HG02938 (cell line): ENCODE data around the gene PLA2G2C.
"Not testable (repeated sequence)": the region's sequence is repeated elsewhere in the genome, so short reads cannot be mapped to it uniquely, and the experiment has no call there.

ENCODE experiments used
- ATAC-seq: cut with Tn5 transposase; IDR thresholded peaks from one replicate; pipeline ENCODE4 v1.9.1; 2021; ENCODE audit warnings: mild to moderate bottlenecking, moderate library complexity; ENCODE audit not compliant: unreplicated experiment

Gene PLA2G2C

DNA sequence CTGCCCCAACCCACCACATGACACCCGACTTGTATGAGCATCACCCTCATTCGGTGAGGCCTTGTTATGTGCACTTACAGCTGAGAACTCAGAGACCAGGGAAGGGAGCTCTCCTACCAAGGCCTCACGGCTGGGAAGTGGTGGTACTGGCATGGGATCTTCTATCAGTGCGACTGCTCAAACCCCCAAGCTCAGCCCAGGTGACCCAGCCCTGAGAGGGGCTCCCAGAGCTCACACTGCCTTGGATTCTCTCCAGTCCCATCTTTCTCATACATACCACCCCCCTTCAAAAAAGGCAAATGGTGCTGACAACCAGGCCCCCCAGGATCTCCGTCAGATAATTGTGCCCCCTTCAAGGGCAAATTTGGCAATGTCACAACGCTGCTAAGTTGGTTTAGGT is 48.0 kb downstream of the PLA2G2C start:
- ATAC-seq: no peak

- ATAC-seq: no peak
These were observed 48.7 kb downstream of the PLA2G2C start for GRCh38 chr1:20137604-20138003.

DNA sequence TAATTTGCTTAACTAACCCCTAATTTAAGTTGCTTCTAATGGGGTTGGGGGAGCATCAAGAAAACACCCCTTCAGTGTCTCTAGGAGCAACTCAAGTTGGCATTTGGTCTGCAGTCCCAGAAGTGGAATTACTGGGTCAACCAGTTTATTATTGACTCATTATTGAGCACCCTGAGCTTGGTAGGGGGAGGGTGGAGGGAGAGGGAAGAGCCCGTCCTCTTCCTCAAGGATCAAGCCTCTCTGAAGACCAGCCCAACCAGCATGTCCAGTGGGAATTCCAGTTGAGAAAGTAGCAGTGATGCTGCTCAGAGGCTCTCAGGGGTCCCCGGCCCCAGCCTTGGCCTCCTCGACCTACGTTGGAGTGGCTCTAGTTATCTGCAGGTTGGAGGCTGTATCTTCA is 49.3 kb downstream of the PLA2G2C start:
- no peak for ATAC-seq

GRCh38 chr1:20136249-20136648 is 50.1 kb downstream of the PLA2G2C start:
- no peak for ATAC-seq

DNA sequence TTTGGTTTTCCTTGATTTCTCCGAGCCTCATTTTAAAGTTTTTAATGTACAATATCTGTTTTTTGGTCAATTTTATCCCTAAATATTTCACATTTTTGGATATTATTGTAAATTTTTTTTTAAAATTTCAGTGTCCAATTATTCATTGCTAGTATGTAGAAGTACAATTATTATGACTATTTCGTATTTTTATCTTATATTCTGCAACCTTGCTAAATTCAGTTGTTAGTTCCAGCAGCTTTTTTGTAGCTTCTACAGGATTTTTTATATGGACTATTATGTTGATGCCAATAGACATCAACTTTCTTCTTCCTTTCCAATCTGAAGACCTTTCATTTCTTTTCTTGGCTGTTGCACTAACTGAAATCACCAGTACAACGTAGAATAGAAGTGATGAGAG is 51.3 kb downstream of the PLA2G2C start:
- no peak for ATAC-seq

- not testable (repeated sequence) for ATAC-seq
These were observed 55.8 kb downstream of the PLA2G2C start for GRCh38 chr1:20130518-20130917.

- ATAC-seq: no peak
These were observed 59.4 kb downstream of the PLA2G2C start for GRCh38 chr1:20126806-20127440.

DNA sequence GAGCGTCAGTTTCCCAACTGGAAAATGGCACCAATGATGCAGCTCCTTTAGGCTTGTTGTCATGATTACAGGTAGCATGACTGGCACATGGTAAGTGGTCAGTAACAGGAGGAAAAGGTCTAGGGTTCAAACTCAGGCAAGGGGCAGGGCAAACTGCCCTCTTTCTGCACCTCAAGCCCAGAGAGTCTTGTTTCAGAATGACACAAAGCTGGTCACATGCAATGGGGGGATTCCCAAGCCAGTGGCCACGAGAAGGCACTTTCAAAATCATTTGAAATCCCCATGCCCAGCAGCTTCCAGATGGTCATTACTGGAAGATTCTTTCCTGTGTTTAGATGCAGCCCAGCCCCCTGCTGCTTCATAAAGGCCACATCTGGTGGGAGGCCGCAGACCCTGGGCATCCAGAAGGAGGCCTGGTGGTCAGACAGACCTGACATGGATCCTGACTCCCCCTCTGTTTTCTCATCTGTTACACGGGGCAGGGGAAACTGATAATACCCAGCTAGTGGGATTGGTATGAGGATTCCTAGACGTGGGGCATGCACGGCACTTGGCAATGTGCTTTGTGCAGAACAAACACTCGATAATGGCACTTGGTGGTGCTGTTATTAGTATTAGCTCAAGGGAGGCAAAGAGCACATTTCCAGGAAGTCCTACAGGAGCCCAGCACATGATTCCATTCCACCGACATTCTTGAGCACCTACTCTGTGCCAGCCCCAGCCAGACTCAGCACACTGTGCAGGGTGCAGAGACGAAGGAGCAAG is 60.1 kb downstream of the PLA2G2C start:
- no peak for ATAC-seq

DNA sequence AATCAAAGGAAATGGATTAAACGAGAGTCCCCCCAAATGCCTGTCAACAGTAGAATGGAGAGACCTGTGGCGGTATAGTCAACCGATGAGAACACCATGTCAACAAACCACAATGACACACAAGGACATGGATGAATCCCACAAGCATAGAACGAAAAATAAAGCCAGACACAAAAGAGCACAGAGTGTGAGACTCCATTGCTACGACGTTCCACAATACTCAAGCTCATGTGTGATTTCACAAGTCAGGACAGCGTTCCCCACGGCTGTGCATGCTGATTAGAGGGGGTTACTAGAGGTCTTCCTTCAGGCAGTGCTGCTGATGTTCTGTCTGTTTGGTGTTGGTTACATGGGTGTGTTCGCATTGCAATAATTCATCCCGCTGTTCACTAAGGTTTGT is 61.2 kb downstream of the PLA2G2C start:
- no peak for ATAC-seq

DNA sequence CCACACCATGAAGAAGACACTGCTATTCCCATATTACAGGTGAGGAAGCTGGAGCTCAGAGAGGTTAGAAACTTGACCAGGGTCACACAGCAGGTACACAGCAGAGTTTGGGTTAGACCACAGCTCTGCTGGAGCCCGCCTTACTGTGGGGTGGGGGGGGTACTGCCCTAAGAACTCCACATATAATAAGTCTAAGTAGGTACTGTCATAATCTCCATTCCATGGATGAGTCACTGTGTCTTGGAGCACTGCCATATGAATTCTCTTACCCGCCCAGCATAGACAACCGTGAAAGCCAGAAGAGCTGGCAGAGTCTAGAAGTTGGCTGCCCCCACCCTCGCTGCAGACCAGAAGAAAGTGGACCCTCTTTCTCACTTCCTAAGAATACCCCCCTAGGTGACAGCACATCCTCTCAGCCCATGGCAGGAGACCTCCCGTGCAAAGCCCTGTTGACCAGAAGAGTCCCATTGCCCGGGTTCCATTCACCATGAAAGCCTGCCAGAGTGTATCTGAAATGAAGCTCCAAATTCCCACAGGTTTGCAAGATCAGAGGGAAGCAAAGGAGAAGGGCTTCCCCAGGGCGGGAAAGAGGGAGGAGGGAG is 61.8 kb downstream of the PLA2G2C start:
- ATAC-seq: no peak

GRCh38 chr1:20123722-20124455 is 62.4 kb downstream of the PLA2G2C start:
- ATAC-seq: no peak

- ATAC-seq: no peak
These were observed 65.5 kb downstream of the PLA2G2C start for GRCh38 chr1:20120796-20121195.

DNA sequence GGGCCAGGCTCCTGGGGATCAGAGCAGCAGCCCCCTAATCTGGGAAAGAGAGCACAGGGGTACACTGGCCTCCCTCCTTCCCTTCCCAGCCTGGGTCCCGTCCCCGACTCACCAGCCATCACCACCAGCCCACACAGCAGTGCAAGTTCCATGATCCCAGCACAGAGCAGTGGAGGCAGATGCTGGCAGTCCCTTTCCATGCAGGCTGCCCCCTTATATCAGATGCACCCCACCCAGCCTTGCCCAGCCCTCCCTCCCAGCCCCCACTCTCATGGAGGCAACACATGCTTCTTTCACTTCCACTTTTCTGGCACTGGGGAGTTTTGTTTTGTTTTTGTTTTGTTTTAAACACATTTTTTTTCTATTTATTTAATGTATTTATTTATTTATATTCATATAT is 67.0 kb downstream of the PLA2G2C start, which contains the start of gene PLA2G2D:
PLA2G2D (minus strand) TSS at position 190 of the 400 bp plus-strand sequence; CDS start at position 152, 38 bp downstream.
- no peak for ATAC-seq

DNA sequence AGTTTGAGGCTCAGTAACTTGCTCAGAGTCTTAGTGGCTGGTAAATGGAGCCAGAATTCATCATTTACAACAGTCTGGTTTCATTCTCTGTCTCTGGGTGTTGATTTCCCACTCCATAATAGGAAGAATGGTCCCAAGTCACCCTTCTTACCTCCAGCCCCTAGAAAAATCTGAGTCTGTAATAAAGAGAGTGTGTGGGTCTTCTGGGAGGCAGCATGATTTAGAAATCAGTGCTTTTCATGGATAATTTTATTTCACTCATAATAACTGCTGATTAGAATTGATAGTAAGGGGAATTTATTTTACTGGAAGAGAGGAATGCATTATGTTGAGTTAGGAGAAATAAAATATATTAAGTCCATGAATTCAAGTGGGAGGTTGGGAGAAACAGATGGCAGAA is 69.1 kb downstream of the PLA2G2C start:
- ATAC-seq: no peak

DNA sequence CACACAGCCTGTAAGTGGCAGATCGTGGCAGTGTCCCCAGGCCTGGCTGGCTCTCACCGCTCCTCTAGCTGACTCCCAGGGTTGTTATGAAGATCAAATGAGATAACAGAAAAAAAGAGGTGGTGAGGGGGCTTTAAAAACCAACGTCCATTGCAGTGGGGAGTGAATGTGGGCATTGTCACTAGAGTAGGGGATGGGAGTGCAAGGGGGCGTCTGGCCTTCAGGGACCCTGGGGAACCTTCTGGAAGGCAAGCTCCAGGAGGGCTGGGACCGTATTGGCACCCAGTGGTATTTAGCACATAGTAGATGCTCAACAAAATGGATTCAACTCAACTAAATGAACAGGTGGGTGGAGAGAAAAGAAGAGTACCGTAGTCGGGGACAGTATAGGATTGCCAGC is 70.4 kb downstream of the PLA2G2C start:
- no peak for ATAC-seq

- ATAC-seq: no peak
These were observed 70.8 kb downstream of the PLA2G2C start for GRCh38 chr1:20115479-20115878.

- ATAC-seq: no peak
These were observed 72.2 kb downstream of the PLA2G2C start for GRCh38 chr1:20114021-20114648.
